SW 1271 (cell line): ENCODE measurements around the gene ZFHX2.

Experiments used
- DNase-seq, 2 experiments: peaks; one replicate each; lab custom pipeline; 2025; lab: John Stamatoyannopoulos, UW

Gene ZFHX2

DNA sequence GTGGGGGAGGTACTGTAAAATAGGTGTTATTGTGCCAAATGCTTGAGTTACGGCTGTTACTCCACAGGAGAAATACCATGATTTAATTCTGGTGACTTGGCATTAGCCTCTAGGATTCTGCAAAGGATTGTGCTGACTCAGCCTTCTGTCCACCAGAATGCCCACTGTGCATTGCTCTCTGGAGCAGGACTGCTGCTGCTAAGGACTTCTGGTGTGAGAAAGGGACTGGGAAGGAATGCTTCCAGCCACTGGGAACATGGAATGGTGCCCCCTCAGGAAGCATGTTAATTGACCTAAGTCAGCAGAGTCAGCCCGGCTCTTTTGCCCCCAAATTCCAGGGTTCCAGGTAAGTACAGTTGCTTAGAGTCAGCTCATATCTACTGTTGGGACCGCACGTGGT lies 32.9 kb downstream of the ZFHX2 start:
- DNase-seq = no peak

- no peak for DNase-seq
Measured at GRCh38 chr14:23517650-23518326, 33.8 kb downstream of the ZFHX2 start.

DNA sequence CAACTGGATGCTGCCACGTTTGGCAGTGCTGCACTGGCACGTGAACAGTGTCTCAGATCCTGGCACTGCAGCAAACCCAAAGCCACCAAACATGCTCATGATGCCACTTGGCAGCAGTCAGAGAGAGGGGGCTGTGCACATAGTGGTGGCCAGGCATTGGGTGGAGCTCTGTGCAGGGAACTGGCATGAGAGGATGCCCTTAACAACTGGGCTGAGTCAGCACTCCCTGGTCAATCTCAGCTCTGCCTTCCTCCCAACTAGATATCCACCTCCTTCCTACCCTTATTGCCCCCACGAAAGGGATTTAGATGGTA lies 37.0 kb downstream of the ZFHX2 start:
- no peak for DNase-seq

GRCh38 chr14:23513818-23514643 lies 37.5 kb downstream of the ZFHX2 start:
- no peak for DNase-seq

DNA sequence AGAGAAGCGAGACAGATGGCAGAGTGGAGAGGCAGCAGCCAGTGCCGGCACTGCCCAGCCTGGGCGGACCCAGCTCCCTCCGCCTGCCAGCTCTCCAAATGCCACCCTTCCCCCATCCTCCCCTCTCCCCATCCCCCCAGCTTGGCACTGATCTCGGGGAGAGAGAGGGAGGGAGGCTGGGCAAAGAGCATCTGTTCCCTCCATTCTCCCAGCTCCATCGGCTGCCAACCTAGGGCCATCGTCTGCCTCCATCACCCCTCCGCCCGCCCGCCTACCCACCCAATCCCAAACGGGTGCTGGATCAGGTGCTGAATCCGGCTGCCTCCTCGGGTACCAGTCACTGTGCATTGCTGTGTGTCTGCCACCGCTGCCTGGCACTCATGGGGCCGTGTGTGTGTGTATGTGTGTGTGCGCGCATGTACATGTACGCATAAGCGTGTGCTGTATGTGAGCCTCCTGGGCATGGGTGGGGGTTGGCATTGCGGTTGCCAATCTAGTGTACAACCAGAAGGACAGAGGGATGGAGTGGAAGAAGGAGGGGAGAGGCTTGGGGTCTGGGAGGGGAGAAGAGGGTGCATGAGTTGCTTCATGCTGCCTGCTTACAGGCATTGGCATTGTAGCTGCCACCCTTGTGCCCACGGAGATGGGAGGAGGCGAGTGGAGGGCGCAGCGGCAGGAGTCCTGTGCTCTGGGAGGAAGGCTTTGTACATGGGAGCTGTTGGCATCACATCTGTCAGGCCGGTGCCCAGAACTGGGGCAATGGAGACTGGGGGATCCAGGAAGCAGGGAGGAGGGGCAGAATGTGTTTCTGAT lies 38.4 kb downstream of the ZFHX2 start:
- no peak for DNase-seq

- no peak for DNase-seq
Measured at GRCh38 chr14:23512156-23512555, 39.4 kb downstream of the ZFHX2 start.

DNA sequence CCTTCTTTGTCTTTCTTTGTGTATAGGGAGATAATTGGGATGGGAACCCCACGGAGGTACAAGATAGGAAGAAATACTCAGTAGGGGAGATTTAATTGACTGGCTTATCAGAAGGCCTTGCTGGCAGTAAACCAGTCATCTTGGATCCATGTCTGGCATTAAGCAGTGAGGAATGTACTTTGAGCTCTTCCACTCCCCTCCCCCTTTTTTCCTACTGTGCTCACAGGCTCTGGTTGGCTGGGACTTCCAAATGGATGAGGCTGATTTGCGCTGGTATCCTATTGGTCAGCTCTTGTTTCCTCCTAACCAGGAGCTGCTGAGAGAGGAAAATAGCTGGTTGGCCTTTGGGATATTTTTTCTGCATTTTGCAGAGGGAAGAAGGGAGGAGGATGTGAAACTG lies 57.3 kb downstream of the ZFHX2 start:
- no peak for DNase-seq

- DNase-seq = no peak
Measured at GRCh38 chr14:23492618-23493272, 58.8 kb downstream of the ZFHX2 start.

DNA sequence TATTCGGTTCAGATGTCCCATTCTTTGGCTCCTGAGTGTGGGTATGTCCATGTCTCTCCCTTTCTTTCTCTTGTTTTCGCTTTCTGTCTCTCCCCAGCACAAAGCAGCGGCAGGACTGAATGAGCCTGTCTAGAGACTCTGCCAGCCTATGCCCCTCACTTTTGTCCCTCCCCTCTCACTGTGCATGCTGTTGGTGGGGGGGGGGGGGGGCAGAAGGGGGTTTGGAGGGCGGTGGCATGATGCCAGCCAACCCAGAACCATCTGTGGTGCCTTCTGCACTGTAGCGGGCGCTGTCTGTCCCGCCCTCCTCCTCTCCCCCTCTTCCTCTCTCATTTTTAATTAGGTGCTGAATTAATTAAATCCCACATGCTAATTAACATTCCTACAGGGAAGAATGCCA lies 64.3 kb downstream of the ZFHX2 start:
- no peak for DNase-seq

DNA sequence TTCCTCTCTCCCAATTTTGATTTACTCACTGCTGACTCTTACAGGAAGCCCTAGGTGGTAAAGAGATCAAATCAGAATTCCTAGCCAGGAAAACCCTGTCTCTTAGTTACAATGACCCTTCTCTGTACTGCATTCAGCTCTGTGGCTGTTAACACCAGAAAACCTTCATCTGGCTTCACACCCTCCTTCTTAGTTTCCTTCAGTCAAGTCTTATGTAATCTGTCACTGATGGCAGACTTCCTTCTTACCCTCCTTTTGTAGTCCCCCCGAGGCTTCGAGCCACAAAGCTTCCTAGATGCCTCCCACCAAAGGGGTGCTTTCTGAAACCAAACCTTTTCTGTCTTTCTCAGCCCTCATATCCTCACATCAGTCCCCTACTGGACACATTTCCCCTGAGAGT lies 65.5 kb downstream of the ZFHX2 start:
- DNase-seq = no peak

DNA sequence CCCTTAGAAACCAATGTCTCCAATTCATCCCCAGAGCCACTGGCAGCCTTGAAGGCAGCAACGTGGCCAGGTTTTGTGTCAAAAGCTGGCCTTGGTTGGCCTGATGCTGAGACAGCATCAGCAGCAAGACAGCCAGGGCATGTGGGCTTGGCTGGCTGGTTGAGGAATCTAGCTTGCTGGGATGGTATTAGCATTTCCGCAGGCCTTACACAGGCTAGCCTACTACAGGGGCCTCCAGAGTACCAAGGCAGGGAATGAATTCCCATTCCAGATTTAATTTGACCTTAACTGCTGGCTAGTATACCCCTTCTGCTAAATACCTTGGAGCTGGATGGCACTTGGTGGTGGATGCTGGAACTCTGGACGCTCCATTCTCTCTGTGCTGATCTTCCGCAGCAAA lies 66.2 kb downstream of the ZFHX2 start:
- DNase-seq = no peak

DNA sequence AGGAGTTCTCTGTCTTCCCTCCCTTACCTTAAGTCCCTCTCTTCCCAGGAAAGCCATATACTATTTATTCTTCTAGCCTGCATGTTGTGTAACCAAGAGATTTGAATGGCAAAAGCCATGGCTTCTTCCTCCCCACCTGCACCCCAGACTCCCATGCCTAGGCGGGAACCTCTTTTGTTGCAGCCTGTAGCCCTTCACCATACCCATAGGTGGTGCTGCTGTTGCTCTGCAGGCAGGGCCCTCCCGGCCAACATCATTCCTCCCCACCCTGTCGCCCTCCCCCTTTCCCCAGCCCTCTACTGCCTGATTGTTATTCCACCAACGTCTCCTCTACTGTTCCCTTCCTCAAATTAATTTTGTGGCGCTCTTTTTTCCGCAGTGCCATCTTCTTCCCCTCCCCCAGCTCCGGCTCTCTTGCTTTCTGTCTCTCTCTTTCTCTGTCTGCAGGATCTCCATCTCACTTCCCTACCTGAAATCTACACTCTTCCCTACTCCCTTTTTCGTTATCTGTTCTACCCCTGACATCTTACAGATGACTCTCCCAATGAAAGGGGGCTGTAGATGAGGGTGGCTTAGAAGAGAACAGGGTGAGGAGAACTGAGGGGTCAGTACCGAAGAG lies 68.2 kb downstream of the ZFHX2 start:
- DNase-seq = no peak

DNA sequence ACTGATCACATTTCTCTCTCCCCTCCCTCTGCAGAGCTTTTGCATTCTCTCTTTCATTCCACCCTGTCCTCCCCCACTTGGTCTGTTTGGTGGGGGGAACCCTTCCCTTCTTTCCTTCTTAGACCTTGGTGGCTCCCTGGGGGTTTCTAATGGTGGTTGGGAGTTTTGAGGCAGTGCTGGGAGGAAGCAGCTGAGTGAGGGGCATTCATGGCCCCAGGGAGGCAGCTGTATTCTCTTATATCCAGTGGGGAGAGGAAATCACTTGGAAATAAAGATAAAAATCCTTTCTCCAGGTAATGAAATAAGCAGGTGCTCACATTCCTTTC lies 68.8 kb downstream of the ZFHX2 start:
- DNase-seq = no peak

DNA sequence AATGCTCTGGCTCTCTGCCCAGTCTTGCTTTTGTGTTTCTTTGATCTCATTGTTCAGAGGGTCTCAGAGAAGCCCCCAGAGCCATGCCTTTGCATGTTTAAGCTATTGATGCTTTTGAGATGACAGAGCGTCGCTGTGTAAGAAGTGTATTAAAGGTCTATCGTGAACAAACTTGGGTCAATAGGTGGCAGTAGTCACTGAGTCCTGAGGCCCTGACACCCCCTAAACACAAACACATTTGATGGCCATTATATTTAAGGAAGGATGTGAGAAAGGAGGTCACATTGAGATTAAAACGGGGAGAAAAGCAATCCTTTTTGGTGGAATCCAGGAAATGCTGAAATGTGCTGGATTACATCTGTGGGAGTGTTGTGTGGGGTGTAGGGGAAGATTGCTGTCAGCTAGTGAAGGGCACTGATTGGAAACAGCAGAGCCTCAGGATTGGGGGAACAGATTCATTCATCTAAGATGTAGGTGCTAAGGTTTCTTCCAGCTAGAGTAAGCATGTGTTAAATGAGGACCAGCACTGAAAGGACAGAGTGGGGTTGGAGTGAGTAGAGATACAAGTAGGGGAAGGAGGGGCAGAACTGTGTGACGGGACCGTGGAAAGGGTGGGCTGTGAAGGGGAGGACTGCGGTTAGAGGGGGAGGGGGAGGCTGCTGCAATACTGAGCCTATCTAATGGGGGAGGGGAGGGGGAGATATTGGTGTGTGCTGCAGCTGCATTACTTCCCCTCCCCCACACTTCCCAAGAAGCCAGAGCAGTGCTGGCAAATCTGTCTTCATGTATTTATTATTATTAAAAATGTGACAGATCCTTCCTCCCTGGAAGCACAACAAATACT lies 69.4 kb downstream of the ZFHX2 start:
- no peak for DNase-seq

- DNase-seq = no peak
Measured at GRCh38 chr14:23481362-23481970, 70.1 kb downstream of the ZFHX2 start.

DNA sequence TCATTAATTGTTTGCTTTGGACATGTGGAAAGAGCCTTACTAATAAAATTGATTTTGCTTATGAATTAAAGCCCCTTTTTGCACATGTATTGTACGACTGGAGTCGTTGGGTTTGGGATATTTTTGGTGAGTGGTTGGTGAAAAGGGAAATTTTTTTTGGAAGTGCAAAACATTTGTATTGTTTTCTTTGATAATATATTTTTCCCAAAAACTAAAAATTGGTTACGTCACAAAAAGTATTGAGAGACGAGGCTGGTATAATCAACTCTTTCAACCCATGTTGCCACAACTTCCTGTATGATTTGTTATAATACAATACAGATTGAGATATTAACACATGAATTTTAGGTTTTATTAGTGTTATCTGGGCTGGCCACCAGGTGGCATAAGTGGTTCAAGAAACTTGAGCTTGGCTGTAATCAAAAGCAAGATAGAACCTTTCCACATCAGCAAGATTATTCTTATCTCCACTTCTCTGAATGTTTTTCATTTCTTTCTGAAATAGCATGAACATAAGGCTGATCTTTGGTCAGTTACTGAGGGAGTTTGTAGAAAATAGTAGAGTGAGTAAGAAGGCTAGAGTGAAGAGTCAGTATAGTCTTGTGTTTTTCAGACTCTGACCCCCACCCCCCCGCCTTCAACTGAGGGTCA lies 73.3 kb downstream of the ZFHX2 start:
- DNase-seq = peak; percentile 15 to 66

DNA sequence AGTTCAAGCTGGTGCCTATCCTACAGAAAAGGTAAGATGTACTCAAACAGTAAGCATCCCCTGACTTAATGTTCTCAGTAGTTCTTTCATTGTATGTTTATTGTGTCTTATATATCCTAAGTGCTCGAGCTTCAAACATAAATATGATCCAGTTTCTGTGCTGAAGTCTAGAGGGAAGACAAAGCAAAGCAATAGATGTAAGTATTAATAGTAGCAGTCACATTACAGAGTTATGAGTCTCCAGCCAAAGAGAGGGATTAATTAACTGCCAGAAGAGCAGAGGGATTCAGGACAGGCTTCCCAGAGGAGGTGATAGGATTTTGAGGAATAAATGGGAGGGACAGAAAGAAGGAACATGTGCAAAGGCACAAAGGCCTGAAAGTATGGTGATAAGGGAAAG lies 80.6 kb downstream of the ZFHX2 start:
- DNase-seq = no peak
